GM12878 (cell line): ENCODE results near the gene EYA2.

Experiments used
- ASH2L ChIP-seq: fragments of 300-600, 200-600 bp; sonication (generic); IDR thresholded peaks from 2 replicates; pipeline ENCODE4 v1.6.1; 2017; ENCODE audit warnings: low read depth, mild to moderate bottlenecking, borderline replicate concordance
- CREM ChIP-seq: IDR thresholded peaks from 2 replicates; pipeline ENCODE4 v1.6.1; 2014; ENCODE audit warnings: antibody characterized with exemption, low read depth
- IKZF1 ChIP-seq: fragments of 450-650 bp; conservative IDR thresholded peaks from 2 replicates; pipeline ENCODE4 v1.6.1; 2017; ENCODE audit warnings: antibody characterized with exemption, mild to moderate bottlenecking
- SIN3A ChIP-seq: IDR thresholded peaks from 2 replicates; pipeline ENCODE4 v1.6.1; 2012; ENCODE audit warnings: low read depth, low read length, improper control_type of control experiment
- SMC3 ChIP-seq: IDR thresholded peaks from 2 replicates; pipeline ENCODE4 v1.6.1; 2011; ENCODE audit warnings: low read length, improper control_type of control experiment, borderline replicate concordance
- TF ChIP-seq, protein P1 (sequence below), 3 experiments: IDR thresholded peaks in 2 of 3; conservative IDR thresholded peaks in 1 of 3; 2 replicates each; pipeline ENCODE4 v1.5.1; 2011; ENCODE audit warnings: low read depth in 3 of 3, low read length in 3 of 3, mild to moderate bottlenecking in 3 of 3, control low read depth in 2 of 3, moderate library complexity in 2 of 3, inconsistent platforms in 1 of 3, mixed read lengths in 1 of 3; ENCODE audit not compliant: control insufficient read depth in 2 of 3, insufficient read depth in 1 of 3; ENCODE audit errors: extremely low read depth in 1 of 3

DNA sequence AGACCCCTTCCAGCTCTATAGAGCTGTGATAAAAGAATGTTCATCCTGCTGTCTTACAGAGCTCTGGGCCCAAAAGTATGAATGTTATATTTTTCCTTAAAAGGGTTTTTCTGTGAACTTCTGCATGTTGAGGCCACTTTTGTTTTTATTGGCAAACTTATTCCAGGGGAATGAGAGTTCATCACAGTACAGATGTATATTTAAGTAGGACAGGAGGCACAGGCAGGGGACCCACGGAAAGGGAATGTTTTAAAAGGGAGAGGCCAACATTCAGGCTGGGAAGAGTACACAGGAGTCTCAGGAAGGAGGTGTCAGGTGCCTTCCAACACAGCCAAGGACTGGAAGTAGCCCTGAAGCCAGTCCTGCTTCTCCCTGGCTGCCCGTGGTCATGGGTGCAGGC lies 148.4 kb downstream of the EYA2 start:
- TF ChIP-seq CREM (no peak), SMC3 (no peak), ASH2L (no peak), IKZF1 (no peak), SIN3A (no peak)
- TF ChIP-seq, protein P1, sequence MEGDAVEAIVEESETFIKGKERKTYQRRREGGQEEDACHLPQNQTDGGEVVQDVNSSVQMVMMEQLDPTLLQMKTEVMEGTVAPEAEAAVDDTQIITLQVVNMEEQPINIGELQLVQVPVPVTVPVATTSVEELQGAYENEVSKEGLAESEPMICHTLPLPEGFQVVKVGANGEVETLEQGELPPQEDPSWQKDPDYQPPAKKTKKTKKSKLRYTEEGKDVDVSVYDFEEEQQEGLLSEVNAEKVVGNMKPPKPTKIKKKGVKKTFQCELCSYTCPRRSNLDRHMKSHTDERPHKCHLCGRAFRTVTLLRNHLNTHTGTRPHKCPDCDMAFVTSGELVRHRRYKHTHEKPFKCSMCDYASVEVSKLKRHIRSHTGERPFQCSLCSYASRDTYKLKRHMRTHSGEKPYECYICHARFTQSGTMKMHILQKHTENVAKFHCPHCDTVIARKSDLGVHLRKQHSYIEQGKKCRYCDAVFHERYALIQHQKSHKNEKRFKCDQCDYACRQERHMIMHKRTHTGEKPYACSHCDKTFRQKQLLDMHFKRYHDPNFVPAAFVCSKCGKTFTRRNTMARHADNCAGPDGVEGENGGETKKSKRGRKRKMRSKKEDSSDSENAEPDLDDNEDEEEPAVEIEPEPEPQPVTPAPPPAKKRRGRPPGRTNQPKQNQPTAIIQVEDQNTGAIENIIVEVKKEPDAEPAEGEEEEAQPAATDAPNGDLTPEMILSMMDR (IDR thresholded peaks at IDR 0.05 in 2 of 3, conservative IDR thresholded peaks at IDR 0.05 in 1 of 3; ENCODE audit: control insufficient read depth in 2 of 3, extremely low read depth in 1 of 3, insufficient read depth in 1 of 3, low read depth in 3 of 3, low read length in 3 of 3): no peak
